Smooth muscle cell (in vitro differentiated cells): ENCODE measurements around the gene ARSG. TPM values are rescaled to one million over a fixed set of nuclear protein-coding genes. Genes with fewer than 3 reads are reported as not detected.
"Not testable (repeated sequence)": the region's sequence is repeated elsewhere in the genome, so short reads cannot be mapped to it uniquely, and the experiment has no call there.

Experiments
- DNase-seq: peaks from one replicate; lab custom pipeline; 2025; ENCODE audit not compliant: unreplicated experiment; lab: John Stamatoyannopoulos, UW
- H2AFZ ChIP-seq: fragments of 200-600 bp; sonication (generic); 2 replicates; pipeline ENCODE4 v1.6.0; 2016; ENCODE audit warnings: antibody characterized with exemption, low read depth, mild to moderate bottlenecking
- H3F3A ChIP-seq: fragments of 200-600 bp; sonication (generic); 2 replicates; pipeline ENCODE4 v1.6.0; 2017; ENCODE audit warnings: antibody characterized with exemption, low read depth
- H3K27ac ChIP-seq: fragments of 200-600 bp; sonication (generic); 2 replicates; pipeline ENCODE4 v1.5.1; 2016; ENCODE audit warnings: low read depth, mild to moderate bottlenecking
- H3K27me3 ChIP-seq: fragments of 200-600 bp; sonication (generic); 2 replicates; pipeline ENCODE4 v1.6.1; 2016; ENCODE audit warnings: low read depth, mild to moderate bottlenecking
- H3K36me3 ChIP-seq: fragments of 200-600 bp; sonication (generic); 2 replicates; pipeline ENCODE4 v1.5.1; 2016; ENCODE audit warnings: low read depth
- H3K4me1 ChIP-seq: fragments of 200-600 bp; sonication (generic); 2 replicates; pipeline ENCODE4 v1.5.1; 2016; ENCODE audit warnings: low read depth
- H3K4me2 ChIP-seq: fragments of 200-600 bp; sonication (generic); 2 replicates; pipeline ENCODE4 v1.6.0; 2016; ENCODE audit warnings: mild to moderate bottlenecking
- H3K4me3 ChIP-seq: fragments of 200-600 bp; sonication (generic); 2 replicates; pipeline ENCODE4 v1.5.1; 2016; ENCODE audit warnings: mild to moderate bottlenecking
- H3K79me2 ChIP-seq: fragments of 200-600 bp; sonication (generic); 2 replicates; pipeline ENCODE4 v1.6.0; 2016; ENCODE audit warnings: low read depth, mild to moderate bottlenecking
- H3K9ac ChIP-seq: fragments of 200-600 bp; sonication (generic); 2 replicates; pipeline ENCODE4 v1.6.0; 2016; ENCODE audit warnings: low read depth
- H3K9me3 ChIP-seq: fragments of 200-600 bp; sonication (generic); replicated peaks from 2 replicates; pipeline ENCODE4 v1.5.1; 2016; ENCODE audit warnings: low read depth
- H4K20me1 ChIP-seq: fragments of 200-600 bp; sonication (generic); 2 replicates; pipeline ENCODE4 v1.6.0; 2016; ENCODE audit warnings: low read depth
- WGBS: methylation state at CpG from one replicate; pipeline ENCODE4 v1.1.7; 2016; ENCODE audit warnings: low lambda C conversion rate; 5-methylcytosine and 5-hydroxymethylcytosine counted together
- polyA plus RNA-seq: library from polyadenylated mRNA; unstranded; fragments of >200 nt; fragmentation: Nextera tagmentation; extraction: Ambion mirVana; gene quantifications from 2 replicates; pipeline ENCODE4 v1.2.1, GENCODE V29; 2016
- total RNA-seq: library from RNA; depleted of rRNA; stranded (reverse); fragments of >200 nt; gene quantifications from 2 replicates; pipeline ENCODE4 v1.2.3, GENCODE V29; 2014
- TF ChIP-seq, protein P1 (sequence below): fragments of 200-600 bp; sonication (generic); IDR thresholded peaks from 2 replicates; pipeline ENCODE4 v1.5.1; 2017; ENCODE audit warnings: borderline replicate concordance, mild to moderate bottlenecking, antibody characterized with exemption; ENCODE audit not compliant: insufficient read depth, poor library complexity, severe bottlenecking

The ARSG gene
- total and polyA plus RNA-seq, 2 experiments from 2014 or later: 1.0 to 2.4 TPM

DNA sequence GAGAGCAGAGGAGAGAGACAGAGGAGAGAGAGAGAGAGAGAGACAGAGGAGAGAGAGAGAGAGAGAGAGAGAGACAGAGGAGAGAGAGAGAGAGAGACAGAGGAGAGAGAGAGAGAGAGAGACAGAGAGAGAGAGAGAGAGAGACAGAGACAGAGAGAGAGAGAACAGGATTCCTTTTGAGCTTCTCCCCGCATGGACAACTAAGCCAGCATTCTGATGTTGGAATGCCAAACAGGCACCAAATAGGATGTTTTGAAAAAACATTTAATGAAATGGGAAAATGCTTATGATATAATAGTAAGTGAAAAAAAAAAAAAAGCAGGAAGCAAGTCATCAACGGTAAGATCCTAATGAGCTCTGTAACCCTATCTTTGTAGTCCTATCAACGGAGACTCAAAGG lies 60.7 kb downstream of the ARSG start:
- WGBS: 67% methylated on average over 3 of the region's 3 CpGs
- no peak for DNase-seq
- TF ChIP-seq, protein P1, sequence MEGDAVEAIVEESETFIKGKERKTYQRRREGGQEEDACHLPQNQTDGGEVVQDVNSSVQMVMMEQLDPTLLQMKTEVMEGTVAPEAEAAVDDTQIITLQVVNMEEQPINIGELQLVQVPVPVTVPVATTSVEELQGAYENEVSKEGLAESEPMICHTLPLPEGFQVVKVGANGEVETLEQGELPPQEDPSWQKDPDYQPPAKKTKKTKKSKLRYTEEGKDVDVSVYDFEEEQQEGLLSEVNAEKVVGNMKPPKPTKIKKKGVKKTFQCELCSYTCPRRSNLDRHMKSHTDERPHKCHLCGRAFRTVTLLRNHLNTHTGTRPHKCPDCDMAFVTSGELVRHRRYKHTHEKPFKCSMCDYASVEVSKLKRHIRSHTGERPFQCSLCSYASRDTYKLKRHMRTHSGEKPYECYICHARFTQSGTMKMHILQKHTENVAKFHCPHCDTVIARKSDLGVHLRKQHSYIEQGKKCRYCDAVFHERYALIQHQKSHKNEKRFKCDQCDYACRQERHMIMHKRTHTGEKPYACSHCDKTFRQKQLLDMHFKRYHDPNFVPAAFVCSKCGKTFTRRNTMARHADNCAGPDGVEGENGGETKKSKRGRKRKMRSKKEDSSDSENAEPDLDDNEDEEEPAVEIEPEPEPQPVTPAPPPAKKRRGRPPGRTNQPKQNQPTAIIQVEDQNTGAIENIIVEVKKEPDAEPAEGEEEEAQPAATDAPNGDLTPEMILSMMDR: no peak
- no peaks in the 10 kb centered on the region for H3K9me3 ChIP-seq
- H3K4me1 ChIP-seq: peaks cover 2% of the 10 kb centered on the region
- no peak overlapping the region for H3K9ac ChIP-seq
- H3K4me2 ChIP-seq: no peak overlapping the region
- H3K27me3 ChIP-seq: no peaks in the 10 kb centered on the region
- H4K20me1 ChIP-seq: no peaks in the 10 kb centered on the region
- peaks cover 3% of the 10 kb centered on the region for H3F3A ChIP-seq
- H2AFZ ChIP-seq: no peak overlapping the region
- no peaks in the 10 kb centered on the region for H3K79me2 ChIP-seq
- no peaks in the 10 kb centered on the region for H3K36me3 ChIP-seq
- no peak overlapping the region for H3K27ac ChIP-seq
- no peak overlapping the region for H3K4me3 ChIP-seq

DNA sequence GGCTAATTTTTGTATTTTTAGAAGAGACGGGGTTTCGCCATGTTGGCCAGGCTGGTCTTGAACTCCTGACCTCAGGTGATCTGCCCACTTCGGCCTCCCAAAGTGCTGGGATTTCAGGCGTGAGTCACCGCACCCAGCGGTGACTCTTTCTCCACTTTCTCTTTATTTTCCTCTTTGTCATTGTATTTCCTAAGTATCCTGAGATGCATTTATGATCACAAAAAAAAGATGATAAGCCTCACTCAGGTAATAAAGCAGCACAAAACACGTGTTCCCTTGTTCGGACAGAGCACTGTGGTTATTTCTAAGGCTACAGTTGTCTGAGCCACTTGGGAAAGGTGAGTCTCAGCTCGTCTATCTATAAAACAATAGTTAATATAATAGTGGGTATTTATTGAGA lies 61.4 kb downstream of the ARSG start:
- H2AFZ ChIP-seq, H3K27me3 ChIP-seq, DNase-seq, H3K9ac ChIP-seq, H3K79me2 ChIP-seq, H3K9me3 ChIP-seq, H4K20me1 ChIP-seq, H3F3A ChIP-seq, H3K36me3 ChIP-seq, H3K4me1 ChIP-seq, H3K4me3 ChIP-seq, H3K4me2 ChIP-seq, H3K27ac ChIP-seq: not testable (repeated sequence)
- 94% methylated on average over 9 of the region's 9 CpGs for WGBS

DNA sequence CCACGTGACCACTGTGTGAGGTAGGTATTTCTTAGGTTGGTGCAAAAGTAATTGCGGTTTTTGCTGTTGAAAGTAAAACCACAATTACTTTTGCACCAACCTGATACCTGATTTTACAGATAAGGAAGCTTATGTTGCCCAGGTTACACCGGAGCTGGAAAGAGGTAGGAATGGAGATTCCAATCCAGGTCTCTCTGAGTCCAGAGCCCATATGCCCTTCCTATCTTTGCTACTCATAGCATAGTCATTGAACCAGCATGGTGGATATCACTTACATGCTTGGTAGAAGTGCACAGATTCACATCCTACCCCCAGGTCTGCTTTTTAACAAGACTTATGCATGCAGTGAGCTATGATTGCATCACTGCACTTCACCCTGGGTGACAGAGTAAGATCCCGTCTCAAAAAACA lies 61.8 kb downstream of the ARSG start:
- Histone ChIP-seq H3K36me3 (no peaks in the 10 kb centered on the region), H3K4me2 (no peak overlapping the region), H3K4me1 (no peaks in the 10 kb centered on the region), H3K79me2 (no peaks in the 10 kb centered on the region), H3K27me3 (no peaks in the 10 kb centered on the region), H3K27ac (no peak overlapping the region), H3K4me3 (no peak overlapping the region), H4K20me1 (no peaks in the 10 kb centered on the region), H2AFZ (no peak overlapping the region), H3F3A (peaks cover 3% of the 10 kb centered on the region), H3K9me3 (no peaks in the 10 kb centered on the region), H3K9ac (no peak overlapping the region)
- DNase-seq: no peak
- WGBS: 87% methylated on average over 4 of the region's 4 CpGs
- TF ChIP-seq, protein P1: no peak

DNA sequence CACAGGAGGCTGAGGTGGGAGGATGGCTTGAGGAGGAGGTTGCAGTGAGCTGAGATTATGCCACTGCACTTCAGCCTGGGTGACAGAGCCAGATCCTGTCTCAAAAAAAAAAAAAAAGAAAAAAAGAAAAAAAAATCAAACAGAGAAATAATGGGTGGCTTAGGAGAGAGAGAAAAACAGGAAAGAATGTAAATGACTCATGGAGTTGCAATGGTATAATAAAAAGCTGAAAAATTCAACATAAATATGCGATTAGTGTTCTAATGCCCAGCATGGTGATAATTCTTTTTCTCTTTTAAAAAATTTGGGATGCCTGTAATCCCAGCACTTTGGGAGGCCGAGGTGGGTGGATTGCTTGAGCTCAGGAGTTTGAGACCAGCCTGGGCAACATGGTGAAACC lies 63.0 kb downstream of the ARSG start:
- WGBS: 62% methylated on average over 2 of the region's 2 CpGs
- H3K79me2 ChIP-seq, H3K9me3 ChIP-seq, H3K27me3 ChIP-seq, H3K4me3 ChIP-seq, DNase-seq, H3F3A ChIP-seq, H4K20me1 ChIP-seq, H3K9ac ChIP-seq, H2AFZ ChIP-seq, H3K4me1 ChIP-seq, H3K36me3 ChIP-seq: not testable (repeated sequence)
- Histone ChIP-seq H3K4me2 (peak overlapping the region; percentile 0), H3K27ac (peak overlapping the region; percentile 30)

DNA sequence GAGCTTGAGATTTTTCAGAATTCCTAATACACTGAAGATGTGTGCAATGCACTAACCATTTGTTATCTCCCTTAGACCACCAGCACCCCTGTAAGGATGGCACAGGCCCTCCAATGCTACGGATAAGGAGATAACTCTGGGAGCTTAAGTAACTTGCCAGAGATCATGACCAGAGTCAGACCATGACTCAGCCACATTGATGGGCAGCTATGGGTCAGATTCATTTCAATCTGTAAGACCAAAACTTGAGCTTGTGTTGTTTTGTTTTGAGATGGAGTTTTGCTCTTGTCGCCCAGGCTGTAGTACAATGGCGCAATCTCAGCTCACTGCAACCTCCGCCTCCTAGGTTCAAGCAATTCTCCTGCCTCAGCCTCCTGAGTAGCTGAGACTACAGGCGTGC lies 63.8 kb downstream of the ARSG start:
- H2AFZ ChIP-seq, H4K20me1 ChIP-seq, H3K4me3 ChIP-seq, H3K79me2 ChIP-seq, H3F3A ChIP-seq, H3K9ac ChIP-seq, H3K4me1 ChIP-seq, H3K9me3 ChIP-seq, H3K27ac ChIP-seq, H3K36me3 ChIP-seq, H3K27me3 ChIP-seq, DNase-seq: not testable (repeated sequence)
- WGBS: 68% methylated on average over 5 of the region's 5 CpGs
- H3K4me2 ChIP-seq: peak overlapping the region; percentile 0
